SU-DHL-6 (cell line): Measurements from ENCODE around the gene WSCD2.

ENCODE experiments used
- H2AFZ ChIP-seq: fragments of 200-600 bp; sonication (generic); 2 replicates; pipeline ENCODE4 v1.6.1; 2014; ENCODE audit warnings: low read depth, mild to moderate bottlenecking, moderate library complexity, mixed read lengths, antibody characterized with exemption, low read length; ENCODE audit not compliant: severe bottlenecking
- H3F3A ChIP-seq: fragments of 200-600 bp; shearing (Covaris generic); 2 replicates; pipeline ENCODE4 v1.6.0; 2016; ENCODE audit warnings: antibody characterized with exemption, mild to moderate bottlenecking; ENCODE audit not compliant: insufficient read depth
- H3K27ac ChIP-seq: fragments of 200-600 bp; sonication (generic); 2 replicates; pipeline ENCODE4 v1.5.1; 2016; ENCODE audit warnings: low read depth, mild to moderate bottlenecking, low read length, moderate library complexity, mixed read lengths
- H3K27me3 ChIP-seq: fragments of 200-600 bp; sonication (generic), shearing (Covaris generic); 2 replicates; pipeline ENCODE4 v1.6.0; 2014; ENCODE audit warnings: mild to moderate bottlenecking, low read length
- H3K36me3 ChIP-seq: fragments of 200-600 bp; sonication (generic); 2 replicates; pipeline ENCODE4 v1.6.1; 2014; ENCODE audit warnings: mild to moderate bottlenecking, low read length, mixed read lengths
- H3K4me2 ChIP-seq: fragments of 300-600, 200-600 bp; shearing (Covaris generic), sonication (generic); 2 replicates; pipeline ENCODE4 v1.6.0; 2014; ENCODE audit warnings: low read length, low read depth, mild to moderate bottlenecking; ENCODE audit not compliant: poor library complexity, severe bottlenecking
- H3K4me3 ChIP-seq: fragments of 200-600 bp; sonication (generic); 2 replicates; pipeline ENCODE4 v1.5.1; 2014; ENCODE audit warnings: antibody characterized with exemption, low read length, mild to moderate bottlenecking, mixed read lengths; ENCODE audit not compliant: insufficient read depth, poor library complexity, severe bottlenecking
- H3K79me2 ChIP-seq: fragments of 200-600 bp; sonication (generic); 2 replicates; pipeline ENCODE4 v1.6.1; 2014; ENCODE audit warnings: mild to moderate bottlenecking, low read length, moderate library complexity; ENCODE audit not compliant: insufficient read depth
- H3K9ac ChIP-seq: fragments of 200-600 bp; sonication (generic); 2 replicates; pipeline ENCODE4 v1.7.0; 2014; ENCODE audit warnings: mild to moderate bottlenecking, low read length
- H3K9me2 ChIP-seq: fragments of 200-600 bp; sonication (generic); replicated peaks from 2 replicates; pipeline ENCODE4 v1.6.1; 2014; ENCODE audit warnings: low read length; ENCODE audit not compliant: insufficient read depth
- H3K9me3 ChIP-seq: fragments of 200-600 bp; sonication (generic); 2 replicates; pipeline ENCODE4 v1.6.1; 2014; ENCODE audit warnings: low read length, mixed read lengths; ENCODE audit not compliant: insufficient read depth
- H4K20me1 ChIP-seq: fragments of 200-600 bp; sonication (generic); 2 replicates; pipeline ENCODE4 v1.6.1; 2014; ENCODE audit warnings: low read depth, mild to moderate bottlenecking, antibody characterized with exemption, low read length, moderate library complexity, mixed read lengths
- EZH2phosphoT487 ChIP-seq: fragments of 200-600 bp; sonication (generic), shearing (Covaris generic); conservative IDR thresholded peaks from 2 replicates; pipeline ENCODE4 v1.6.1; 2018; ENCODE audit warnings: mild to moderate bottlenecking, antibody characterized with exemption, low read length, moderate library complexity, mixed read lengths
- TF ChIP-seq, protein P1 (sequence below): fragments of 200-600 bp; sonication (generic); IDR thresholded peaks from one replicate; pipeline ENCODE4 v1.5.1; 2017; ENCODE audit warnings: antibody characterized with exemption, mild to moderate bottlenecking, low read length, moderate library complexity; ENCODE audit not compliant: insufficient read depth, poor library complexity, severe bottlenecking

WSCD2 gene

DNA sequence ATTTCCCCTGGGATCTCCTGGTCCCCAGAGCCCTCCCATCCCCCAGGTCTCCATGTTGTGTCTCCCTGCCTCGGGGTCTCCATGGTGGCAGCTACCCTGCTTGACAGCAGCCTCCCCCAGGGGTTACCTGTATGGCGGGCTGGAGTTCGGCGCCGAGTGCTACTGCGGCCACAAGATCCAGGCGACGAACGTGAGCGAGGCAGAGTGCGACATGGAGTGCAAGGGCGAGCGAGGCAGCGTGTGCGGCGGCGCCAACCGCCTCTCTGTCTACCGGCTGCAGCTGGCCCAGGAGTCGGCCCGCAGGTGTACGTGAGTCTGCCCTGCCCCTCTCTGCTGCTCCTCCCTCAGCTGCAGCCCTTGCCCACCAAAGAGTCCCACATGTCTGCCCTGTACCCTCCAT lies 80.9 kb downstream of the WSCD2 start:
- no peaks in the 10 kb centered on the region for H3F3A ChIP-seq
- H3K9me2 ChIP-seq = no peaks in the 10 kb centered on the region
- no peaks in the 10 kb centered on the region for H4K20me1 ChIP-seq
- no peaks in the 10 kb centered on the region for H3K79me2 ChIP-seq
- TF ChIP-seq EZH2phosphoT487 = no peak
- TF ChIP-seq, protein P1, sequence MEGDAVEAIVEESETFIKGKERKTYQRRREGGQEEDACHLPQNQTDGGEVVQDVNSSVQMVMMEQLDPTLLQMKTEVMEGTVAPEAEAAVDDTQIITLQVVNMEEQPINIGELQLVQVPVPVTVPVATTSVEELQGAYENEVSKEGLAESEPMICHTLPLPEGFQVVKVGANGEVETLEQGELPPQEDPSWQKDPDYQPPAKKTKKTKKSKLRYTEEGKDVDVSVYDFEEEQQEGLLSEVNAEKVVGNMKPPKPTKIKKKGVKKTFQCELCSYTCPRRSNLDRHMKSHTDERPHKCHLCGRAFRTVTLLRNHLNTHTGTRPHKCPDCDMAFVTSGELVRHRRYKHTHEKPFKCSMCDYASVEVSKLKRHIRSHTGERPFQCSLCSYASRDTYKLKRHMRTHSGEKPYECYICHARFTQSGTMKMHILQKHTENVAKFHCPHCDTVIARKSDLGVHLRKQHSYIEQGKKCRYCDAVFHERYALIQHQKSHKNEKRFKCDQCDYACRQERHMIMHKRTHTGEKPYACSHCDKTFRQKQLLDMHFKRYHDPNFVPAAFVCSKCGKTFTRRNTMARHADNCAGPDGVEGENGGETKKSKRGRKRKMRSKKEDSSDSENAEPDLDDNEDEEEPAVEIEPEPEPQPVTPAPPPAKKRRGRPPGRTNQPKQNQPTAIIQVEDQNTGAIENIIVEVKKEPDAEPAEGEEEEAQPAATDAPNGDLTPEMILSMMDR = no peak
- H3K9me3 ChIP-seq = no peaks in the 10 kb centered on the region
- no peak overlapping the region for H3K4me3 ChIP-seq
- H3K36me3 ChIP-seq = no peaks in the 10 kb centered on the region
- H3K27ac ChIP-seq = no peak overlapping the region
- no peak overlapping the region for H3K9ac ChIP-seq
- H3K4me2 ChIP-seq = no peak overlapping the region
- H3K27me3 ChIP-seq = no peaks in the 10 kb centered on the region
- no peak overlapping the region for H2AFZ ChIP-seq

DNA sequence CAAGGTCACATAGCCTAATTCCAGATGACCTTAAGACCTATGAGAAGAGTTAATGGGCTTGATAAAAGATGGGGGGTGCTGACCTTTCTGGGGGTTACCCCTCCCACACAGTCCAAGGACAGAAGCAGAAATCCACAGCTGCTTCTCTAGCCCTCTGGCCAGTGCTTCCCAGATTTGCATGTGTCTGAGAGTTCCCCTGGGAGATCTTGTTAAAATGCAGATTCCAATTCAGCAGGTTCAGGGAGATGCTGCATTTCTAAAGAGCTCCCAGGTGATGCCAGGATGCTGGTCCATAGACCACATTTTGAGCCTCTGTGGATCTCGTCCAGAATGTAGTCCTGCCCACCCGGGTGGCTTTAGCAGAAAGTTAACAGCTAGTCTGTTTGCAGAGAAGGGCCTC lies 82.1 kb downstream of the WSCD2 start:
- no peak for TF ChIP-seq EZH2phosphoT487
- Histone ChIP-seq H3K27ac (no peak overlapping the region), H3K9ac (no peak overlapping the region)

DNA sequence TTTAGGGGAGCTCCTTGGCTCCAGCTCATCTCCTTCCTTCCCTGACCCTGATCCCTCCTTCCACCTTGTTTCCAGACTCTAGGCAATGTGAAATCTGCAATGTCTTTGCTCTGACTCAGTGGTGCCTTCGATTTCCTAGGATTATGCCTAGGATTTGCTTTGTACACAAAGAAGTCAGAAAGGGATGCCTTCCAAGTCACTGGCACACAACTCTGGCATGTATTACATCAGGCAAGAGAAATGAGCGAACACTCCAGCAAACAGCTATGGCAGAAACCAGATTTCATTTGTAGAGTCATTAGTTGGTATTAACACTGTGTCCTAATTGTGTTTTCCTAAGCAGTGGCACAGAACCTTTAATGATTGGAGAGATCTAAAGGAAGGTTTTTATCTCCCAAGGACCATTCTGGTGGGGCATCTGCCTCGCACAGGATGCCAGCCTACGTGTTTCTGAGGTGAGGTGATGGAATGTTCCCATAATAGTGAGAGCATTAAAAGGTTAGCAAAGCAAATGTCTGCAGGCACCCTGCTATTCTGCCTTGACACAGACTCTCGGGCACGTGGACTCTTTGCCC lies 84.9 kb downstream of the WSCD2 start:
- Histone ChIP-seq H3F3A (no peaks in the 10 kb centered on the region), H3K4me2 (no peak overlapping the region), H3K9me3 (no peaks in the 10 kb centered on the region), H3K9ac (no peak overlapping the region), H3K9me2 (no peaks in the 10 kb centered on the region), H4K20me1 (no peaks in the 10 kb centered on the region), H3K79me2 (no peaks in the 10 kb centered on the region), H3K4me3 (no peak overlapping the region), H2AFZ (no peak overlapping the region), H3K27ac (no peak overlapping the region), H3K27me3 (no peaks in the 10 kb centered on the region), H3K36me3 (no peaks in the 10 kb centered on the region)
- TF ChIP-seq, protein P1 = no peak
- no peak for TF ChIP-seq EZH2phosphoT487

More for the DNA sequence above, 82.1 kb downstream of the WSCD2 start:
- Histone ChIP-seq H3K9me3 (no peaks in the 10 kb centered on the region), H3K9me2 (no peaks in the 10 kb centered on the region), H3K4me3 (no peak overlapping the region), H3K36me3 (no peaks in the 10 kb centered on the region), H3K27me3 (no peaks in the 10 kb centered on the region), H3K4me2 (no peak overlapping the region), H4K20me1 (no peaks in the 10 kb centered on the region), H2AFZ (no peak overlapping the region), H3K79me2 (no peaks in the 10 kb centered on the region), H3F3A (no peaks in the 10 kb centered on the region)

DNA sequence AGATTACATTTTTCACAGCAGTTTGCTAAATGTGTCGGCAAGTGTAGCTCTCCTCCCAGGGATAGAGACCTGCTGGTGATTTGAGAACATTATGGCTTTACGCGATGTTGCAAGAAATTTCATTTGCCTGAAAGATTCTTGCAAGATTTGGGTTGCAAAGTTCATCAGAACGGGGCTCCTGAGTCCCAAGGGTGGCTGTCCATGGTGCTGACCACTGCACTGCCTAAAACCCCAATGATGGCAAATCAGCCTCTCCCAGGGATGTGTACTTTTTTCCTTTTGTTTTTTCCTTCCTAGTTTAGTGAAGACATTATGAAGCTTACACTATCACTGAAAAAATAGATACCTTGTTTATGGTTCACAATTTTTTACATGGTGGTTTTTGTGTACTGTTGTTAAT lies 85.4 kb downstream of the WSCD2 start:
- Histone ChIP-seq H3K9me3 (no peaks in the 10 kb centered on the region), H3K79me2 (no peaks in the 10 kb centered on the region), H2AFZ (no peak overlapping the region), H3K9me2 (no peaks in the 10 kb centered on the region), H3K27me3 (no peaks in the 10 kb centered on the region), H4K20me1 (no peaks in the 10 kb centered on the region), H3K9ac (no peak overlapping the region), H3K36me3 (no peaks in the 10 kb centered on the region), H3K4me3 (no peak overlapping the region), H3F3A (no peaks in the 10 kb centered on the region), H3K27ac (no peak overlapping the region), H3K4me2 (no peak overlapping the region)
- TF ChIP-seq, protein P1 = no peak
- TF ChIP-seq EZH2phosphoT487 = no peak
